ENCODE results near the gene NEK8. TPM values are rescaled to one million over a fixed set of nuclear protein-coding genes. Genes with fewer than 3 reads are reported as not detected.
"Not testable (repeated sequence)": the region's sequence is repeated elsewhere in the genome, so short reads cannot be mapped to it uniquely, and the experiment has no call there.

Gene NEK8
- polyA plus RNA-seq, 1 donor from 2014 or later = 1.5 TPM

DNA sequence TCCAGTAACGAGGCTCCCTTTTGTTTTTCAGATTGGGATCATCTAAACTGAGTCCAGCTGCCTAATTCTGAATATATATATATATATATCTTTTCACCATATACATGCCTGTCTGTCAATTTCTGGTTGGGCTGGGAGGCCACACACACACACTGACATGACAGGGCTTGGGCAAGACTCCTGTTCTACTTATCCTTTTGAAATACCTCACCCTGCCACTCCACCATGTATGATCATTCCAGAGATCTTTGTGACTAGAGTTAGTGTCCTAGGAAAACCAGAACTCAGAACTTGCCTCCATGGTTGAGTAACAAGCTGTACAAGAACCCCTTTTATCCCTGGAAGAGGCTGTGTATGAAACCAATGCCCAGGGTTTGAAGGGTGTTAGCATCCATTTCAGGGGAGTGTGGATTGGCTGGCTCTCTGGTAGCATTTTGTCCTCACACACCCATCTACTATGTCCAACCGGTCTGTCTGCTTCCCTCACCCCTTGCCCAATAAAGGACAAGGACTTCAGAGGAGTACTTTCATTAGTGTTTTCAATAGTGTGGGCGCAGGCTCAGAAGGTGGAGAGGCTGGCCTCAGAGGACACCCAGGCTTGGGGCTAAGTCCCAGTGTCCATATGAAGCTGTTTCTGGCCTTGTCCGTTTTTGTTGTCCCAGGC is 4.6 kb upstream of the NEK8 start:
- not testable (repeated sequence) for H3F3A ChIP-seq (ENCODE audit: insufficient read depth, low read length, poor library complexity, severe bottlenecking); H3K4me3 ChIP-seq (ENCODE audit: low read length); H3K27me3 ChIP-seq (ENCODE audit: insufficient read depth, low read depth, low read length); H3K36me3 ChIP-seq (ENCODE audit: insufficient read depth, low read length); H2AFZ ChIP-seq (ENCODE audit: low read depth, low read length); H3K9ac ChIP-seq (ENCODE audit: low read length); H3K9me2 ChIP-seq (ENCODE audit: insufficient read depth, low read length); H3K27ac ChIP-seq (ENCODE audit: low read length); H3K9me3 ChIP-seq (ENCODE audit: low read length); H4K20me1 ChIP-seq (ENCODE audit: insufficient read depth); H3K4me2 ChIP-seq (ENCODE audit: low read length)
- H3K79me2 ChIP-seq (replicated peaks; ENCODE audit: insufficient read depth, low read length) = peaks cover 17% of the 10 kb centered on the region

DNA sequence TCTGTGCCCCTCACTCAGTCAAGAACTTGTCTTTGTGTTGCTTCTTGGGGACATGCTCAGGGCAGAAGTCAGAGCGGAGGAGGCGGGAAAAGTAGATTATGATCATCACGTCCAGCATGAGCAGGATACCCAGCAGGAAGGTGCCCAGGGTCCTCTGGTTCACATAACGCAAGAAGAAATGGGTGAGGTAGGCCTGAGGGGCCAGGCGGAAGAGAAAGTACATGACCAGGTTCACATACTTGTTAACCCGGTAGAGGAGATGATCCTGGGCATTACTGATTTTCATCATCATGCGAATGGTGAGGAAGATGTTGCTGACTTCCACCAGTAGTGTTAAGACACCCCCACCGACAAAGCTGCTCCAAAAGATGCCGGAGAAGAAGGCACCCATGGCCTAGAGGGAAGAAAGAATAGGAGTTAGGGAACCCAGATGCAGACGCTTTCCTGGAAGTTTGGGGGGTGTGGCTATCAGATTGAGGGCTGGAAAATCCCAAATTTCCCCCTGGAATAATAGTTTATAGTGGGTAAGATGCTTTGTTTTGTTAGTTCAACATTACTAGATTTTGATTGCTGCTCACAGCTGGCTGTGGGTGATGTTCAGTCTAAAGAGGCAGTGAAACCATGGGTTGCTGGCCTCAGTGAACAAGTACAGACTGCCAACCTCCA is 4.0 kb upstream of the NEK8 start:
- Histone ChIP-seq H3K9me2 (ENCODE audit: insufficient read depth, low read length) (no peaks in the 10 kb centered on the region), H3K27ac (ENCODE audit: low read length) (no peak overlapping the region), H3K9me3 (ENCODE audit: low read length) (no peaks in the 10 kb centered on the region), H3F3A (ENCODE audit: insufficient read depth, low read length, poor library complexity, severe bottlenecking) (no peaks in the 10 kb centered on the region), H3K4me3 (ENCODE audit: low read length) (no peak overlapping the region), H4K20me1 (ENCODE audit: insufficient read depth) (no peaks in the 10 kb centered on the region), H3K27me3 (ENCODE audit: insufficient read depth, low read depth, low read length) (peaks cover 4% of the 10 kb centered on the region), H2AFZ (ENCODE audit: low read depth, low read length) (no peak overlapping the region), H3K9ac (ENCODE audit: low read length) (no peak overlapping the region), H3K4me2 (ENCODE audit: low read length) (no peak overlapping the region), H3K36me3 (ENCODE audit: insufficient read depth, low read length) (no peaks in the 10 kb centered on the region), H3K79me2 (replicated peaks; ENCODE audit: insufficient read depth, low read length) (peaks cover 17% of the 10 kb centered on the region)
- TF ChIP-seq TAF1 (IDR thresholded peaks at IDR 0.05; ENCODE audit: low read depth) (no peak), EZH2 (IDR thresholded peaks at IDR 0.05; ENCODE audit: borderline replicate concordance, insufficient read depth, low read length, poor library complexity, severe bottlenecking) (no peak), POLR2AphosphoS5 (IDR thresholded peaks at IDR 0.05) (no peak), RAD21 (conservative IDR thresholded peaks at IDR 0.05) (no peak), MXI1 (conservative IDR thresholded peaks at IDR 0.05; ENCODE audit: poor library complexity, severe bottlenecking) (no peak), EP300 (conservative IDR thresholded peaks at IDR 0.05; ENCODE audit: poor library complexity, severe bottlenecking) (no peak), SMC3 (conservative IDR thresholded peaks at IDR 0.05; ENCODE audit: poor library complexity) (no peak)
- TF ChIP-seq, protein P1, sequence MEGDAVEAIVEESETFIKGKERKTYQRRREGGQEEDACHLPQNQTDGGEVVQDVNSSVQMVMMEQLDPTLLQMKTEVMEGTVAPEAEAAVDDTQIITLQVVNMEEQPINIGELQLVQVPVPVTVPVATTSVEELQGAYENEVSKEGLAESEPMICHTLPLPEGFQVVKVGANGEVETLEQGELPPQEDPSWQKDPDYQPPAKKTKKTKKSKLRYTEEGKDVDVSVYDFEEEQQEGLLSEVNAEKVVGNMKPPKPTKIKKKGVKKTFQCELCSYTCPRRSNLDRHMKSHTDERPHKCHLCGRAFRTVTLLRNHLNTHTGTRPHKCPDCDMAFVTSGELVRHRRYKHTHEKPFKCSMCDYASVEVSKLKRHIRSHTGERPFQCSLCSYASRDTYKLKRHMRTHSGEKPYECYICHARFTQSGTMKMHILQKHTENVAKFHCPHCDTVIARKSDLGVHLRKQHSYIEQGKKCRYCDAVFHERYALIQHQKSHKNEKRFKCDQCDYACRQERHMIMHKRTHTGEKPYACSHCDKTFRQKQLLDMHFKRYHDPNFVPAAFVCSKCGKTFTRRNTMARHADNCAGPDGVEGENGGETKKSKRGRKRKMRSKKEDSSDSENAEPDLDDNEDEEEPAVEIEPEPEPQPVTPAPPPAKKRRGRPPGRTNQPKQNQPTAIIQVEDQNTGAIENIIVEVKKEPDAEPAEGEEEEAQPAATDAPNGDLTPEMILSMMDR (IDR thresholded peaks at IDR 0.05; ENCODE audit: poor library complexity, severe bottlenecking) = no peak
- TF ChIP-seq, protein P2, sequence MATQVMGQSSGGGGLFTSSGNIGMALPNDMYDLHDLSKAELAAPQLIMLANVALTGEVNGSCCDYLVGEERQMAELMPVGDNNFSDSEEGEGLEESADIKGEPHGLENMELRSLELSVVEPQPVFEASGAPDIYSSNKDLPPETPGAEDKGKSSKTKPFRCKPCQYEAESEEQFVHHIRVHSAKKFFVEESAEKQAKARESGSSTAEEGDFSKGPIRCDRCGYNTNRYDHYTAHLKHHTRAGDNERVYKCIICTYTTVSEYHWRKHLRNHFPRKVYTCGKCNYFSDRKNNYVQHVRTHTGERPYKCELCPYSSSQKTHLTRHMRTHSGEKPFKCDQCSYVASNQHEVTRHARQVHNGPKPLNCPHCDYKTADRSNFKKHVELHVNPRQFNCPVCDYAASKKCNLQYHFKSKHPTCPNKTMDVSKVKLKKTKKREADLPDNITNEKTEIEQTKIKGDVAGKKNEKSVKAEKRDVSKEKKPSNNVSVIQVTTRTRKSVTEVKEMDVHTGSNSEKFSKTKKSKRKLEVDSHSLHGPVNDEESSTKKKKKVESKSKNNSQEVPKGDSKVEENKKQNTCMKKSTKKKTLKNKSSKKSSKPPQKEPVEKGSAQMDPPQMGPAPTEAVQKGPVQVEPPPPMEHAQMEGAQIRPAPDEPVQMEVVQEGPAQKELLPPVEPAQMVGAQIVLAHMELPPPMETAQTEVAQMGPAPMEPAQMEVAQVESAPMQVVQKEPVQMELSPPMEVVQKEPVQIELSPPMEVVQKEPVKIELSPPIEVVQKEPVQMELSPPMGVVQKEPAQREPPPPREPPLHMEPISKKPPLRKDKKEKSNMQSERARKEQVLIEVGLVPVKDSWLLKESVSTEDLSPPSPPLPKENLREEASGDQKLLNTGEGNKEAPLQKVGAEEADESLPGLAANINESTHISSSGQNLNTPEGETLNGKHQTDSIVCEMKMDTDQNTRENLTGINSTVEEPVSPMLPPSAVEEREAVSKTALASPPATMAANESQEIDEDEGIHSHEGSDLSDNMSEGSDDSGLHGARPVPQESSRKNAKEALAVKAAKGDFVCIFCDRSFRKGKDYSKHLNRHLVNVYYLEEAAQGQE (IDR thresholded peaks at IDR 0.05; ENCODE audit: borderline replicate concordance) = no peak
